HG02943 (cell line): ENCODE measurements around the gene BACH2.
"Not testable (repeated sequence)": the region's sequence is repeated elsewhere in the genome, so short reads cannot be mapped to it uniquely, and the experiment has no call there.

ENCODE experiments used
- ATAC-seq: cut with Tn5 transposase; IDR thresholded peaks from one replicate; pipeline ENCODE4 v1.9.1; 2021; ENCODE audit warnings: mild to moderate bottlenecking, low read depth, moderate library complexity; ENCODE audit not compliant: unreplicated experiment

BACH2 gene

GRCh38 chr6:90136176-90136575, 160.5 kb downstream of the BACH2 start:
- no peak for ATAC-seq

DNA sequence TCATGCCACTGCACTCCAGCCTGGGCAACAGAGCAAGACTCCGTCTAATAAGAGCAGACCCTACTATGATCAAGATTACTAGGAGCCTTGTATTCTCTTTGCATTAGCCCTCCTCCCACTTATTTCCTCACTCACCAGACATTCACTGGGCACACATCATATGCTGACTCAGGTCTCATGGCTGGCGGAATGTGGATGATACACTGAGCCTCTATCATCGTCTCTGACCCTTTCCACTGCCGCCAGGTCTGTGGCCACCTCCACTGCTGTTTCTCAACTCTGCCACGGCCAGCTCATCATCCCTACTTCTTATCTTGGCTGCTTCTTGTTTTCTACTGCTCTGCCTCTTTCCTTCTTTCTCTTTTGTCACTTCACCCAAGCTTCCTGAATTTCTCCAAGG, 161.0 kb downstream of the BACH2 start:
- ATAC-seq, result no peak

- not testable (repeated sequence) for ATAC-seq
These were observed 163.0 kb downstream of the BACH2 start for GRCh38 chr6:90133664-90134063.

DNA sequence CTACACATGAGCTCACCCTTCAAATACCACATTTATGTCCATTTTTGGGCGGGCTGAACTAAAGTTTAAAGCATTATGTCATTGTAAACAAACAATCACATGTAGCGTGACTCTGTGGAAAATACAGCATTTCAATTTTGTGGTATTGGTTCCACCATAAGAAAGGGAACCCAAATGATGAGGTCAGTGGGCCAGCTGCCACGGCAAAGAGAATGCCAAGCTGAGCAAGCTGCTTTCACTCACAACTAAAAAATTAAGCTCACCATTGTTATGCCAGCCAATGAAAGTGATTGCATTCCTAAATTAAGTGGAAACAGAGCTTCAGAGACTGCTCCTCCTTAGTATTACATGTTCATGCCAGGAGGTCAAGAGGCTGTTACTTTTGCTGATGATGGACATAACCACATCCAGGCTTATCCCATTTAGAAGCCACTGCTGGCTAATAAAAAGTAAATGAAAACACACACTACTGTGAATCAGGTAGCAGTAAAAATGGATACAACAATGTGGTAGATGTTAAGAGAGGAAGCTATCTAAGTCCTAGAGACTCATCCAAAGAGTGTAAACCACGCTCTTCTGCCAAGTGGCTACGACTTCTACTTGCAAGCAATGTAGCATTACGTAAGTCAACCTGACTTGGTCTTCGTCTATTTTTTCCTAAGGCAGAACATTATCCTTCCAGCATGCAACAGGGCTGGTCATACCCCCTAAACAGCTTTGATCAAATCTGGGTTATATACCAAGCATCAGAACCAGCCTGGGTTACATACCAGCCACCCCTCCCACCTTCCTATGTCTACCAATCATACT, 164.8 kb downstream of the BACH2 start:
- ATAC-seq, result no peak

- no peak for ATAC-seq
These were observed 165.5 kb downstream of the BACH2 start for GRCh38 chr6:90131125-90131524.

DNA sequence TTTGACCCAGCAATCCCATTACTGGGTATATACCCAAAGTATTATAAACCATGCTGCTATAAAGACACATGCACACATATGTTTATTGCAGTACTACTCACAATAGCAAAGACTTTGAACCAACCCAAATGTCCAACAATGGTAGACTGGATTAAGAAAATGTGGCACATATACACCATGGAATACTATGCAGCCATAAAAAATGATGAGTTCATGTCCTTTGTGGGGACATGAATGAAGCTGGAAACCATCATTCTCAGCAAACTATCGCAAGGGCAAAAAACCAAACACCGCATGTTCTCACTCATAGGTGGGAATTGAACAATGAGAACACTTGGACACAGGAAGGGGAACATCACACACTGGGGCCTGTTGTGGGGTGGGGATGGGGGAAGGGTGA, 168.0 kb downstream of the BACH2 start:
- not testable (repeated sequence) for ATAC-seq

- no peak for ATAC-seq
These were observed 169.0 kb downstream of the BACH2 start for GRCh38 chr6:90127595-90127994.

DNA sequence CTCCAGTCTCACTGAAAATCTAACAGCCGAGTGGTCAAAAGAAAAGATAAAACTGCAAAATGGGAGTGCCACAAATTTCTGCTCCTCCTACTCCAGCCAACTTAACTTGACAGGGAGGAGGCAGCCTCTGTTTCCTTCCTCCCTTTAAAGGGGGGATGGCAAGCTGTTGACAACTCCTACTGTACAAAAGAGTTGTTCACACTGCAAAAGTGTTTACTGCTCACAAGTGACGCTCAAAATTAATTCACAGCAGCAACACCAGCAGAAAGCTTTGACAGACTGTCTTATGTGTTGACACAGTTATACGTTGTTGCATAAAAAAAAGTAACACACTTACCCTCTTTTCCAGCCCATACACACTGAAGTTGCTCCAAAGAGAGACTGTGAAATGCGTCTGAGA, 169.8 kb downstream of the BACH2 start:
- no peak for ATAC-seq

GRCh38 chr6:90126181-90126580, 170.5 kb downstream of the BACH2 start:
- no peak for ATAC-seq

GRCh38 chr6:90124874-90125510, 171.7 kb downstream of the BACH2 start:
- no peak for ATAC-seq

- ATAC-seq, result no peak
These were observed 172.8 kb downstream of the BACH2 start for GRCh38 chr6:90123831-90124230.

- ATAC-seq, result no peak
These were observed 174.7 kb downstream of the BACH2 start for GRCh38 chr6:90121982-90122381.

- no peak for ATAC-seq
These were observed 176.3 kb downstream of the BACH2 start for GRCh38 chr6:90120327-90120726.

DNA sequence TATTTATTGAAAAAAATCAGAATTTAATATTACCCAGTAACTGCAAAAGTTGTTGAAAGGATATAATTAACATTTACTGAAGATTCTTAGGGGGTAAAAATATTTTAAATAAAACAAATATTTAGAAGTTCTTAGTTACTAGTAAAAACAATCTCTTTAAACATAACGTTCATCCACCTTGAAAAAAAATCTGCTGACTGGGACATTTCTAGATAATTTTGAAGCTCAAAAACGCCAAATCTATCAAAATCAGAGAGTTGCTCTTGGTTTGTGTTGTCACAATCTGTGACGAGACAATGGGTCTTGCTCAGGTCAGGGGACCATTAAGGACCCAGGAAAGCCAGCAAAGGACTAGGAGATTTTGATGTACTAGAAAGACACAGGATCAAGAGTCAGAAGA, 177.0 kb downstream of the BACH2 start:
- ATAC-seq, result no peak

GRCh38 chr6:90118581-90118980, 178.1 kb downstream of the BACH2 start:
- no peak for ATAC-seq

- ATAC-seq, result no peak
These were observed 178.6 kb downstream of the BACH2 start for GRCh38 chr6:90118069-90118468.

GRCh38 chr6:90116126-90116525, 180.5 kb downstream of the BACH2 start:
- ATAC-seq, result not testable (repeated sequence)

DNA sequence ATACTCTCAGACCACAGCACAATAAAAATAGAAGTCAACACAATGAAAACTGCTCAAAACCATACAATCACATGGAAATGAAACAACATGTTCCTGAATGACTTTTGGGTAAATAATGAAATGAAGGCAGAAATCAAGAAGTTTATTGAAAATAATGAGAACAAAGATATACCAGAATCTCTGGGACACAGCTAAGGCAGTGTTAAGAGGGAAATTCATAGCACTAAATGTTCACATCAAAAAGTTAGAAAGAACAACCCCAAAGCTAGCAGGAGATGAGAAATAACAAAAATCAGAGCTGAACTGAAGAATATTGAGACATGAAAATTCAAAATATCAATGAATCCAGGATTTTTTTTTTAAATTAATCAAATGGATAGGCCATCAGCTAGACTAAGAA, 183.3 kb downstream of the BACH2 start:
- ATAC-seq, result no peak

GRCh38 chr6:90111387-90111786, 185.3 kb downstream of the BACH2 start:
- no peak for ATAC-seq

DNA sequence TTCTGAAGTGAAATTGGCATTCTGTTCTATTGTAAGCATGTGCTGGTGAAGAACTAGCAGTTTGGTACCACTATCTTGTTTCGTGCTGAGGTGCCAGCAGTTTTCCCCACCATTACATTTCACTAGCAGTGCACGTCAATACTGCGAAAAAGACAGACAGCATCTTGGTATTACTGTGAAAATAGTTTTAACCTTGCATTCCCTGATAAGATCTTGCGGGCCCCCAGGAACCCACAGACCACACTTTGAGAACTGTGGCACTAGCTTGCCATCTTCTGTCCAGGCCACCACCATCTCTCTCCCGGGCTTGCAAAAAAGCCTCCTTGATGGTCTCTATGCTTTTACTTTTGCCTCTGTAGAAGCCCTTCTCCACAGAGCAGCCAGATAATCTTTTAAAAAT, 185.7 kb downstream of the BACH2 start:
- ATAC-seq, result no peak

GRCh38 chr6:90109141-90109540, 187.5 kb downstream of the BACH2 start:
- ATAC-seq, result no peak

- ATAC-seq, result peak; percentile 90
These were observed 188.8 kb downstream of the BACH2 start for GRCh38 chr6:90107771-90108282.
